Lower lobe of right lung (tissue), 2 donors: ENCODE results near the gene JMY. TPM values are rescaled to one million over a fixed set of nuclear protein-coding genes. Genes with fewer than 3 reads are reported as not detected.

Source experiments
- ATAC-seq, 2 donors: fragments of 200-7000 bp; cut with Tn5 transposase; one replicate each; pipeline ENCODE4 v1.9.1; 2020 to 2022; ENCODE audit warnings: mild to moderate bottlenecking in 2 of 2, moderate library complexity in 2 of 2
- DNase-seq: peaks from one replicate; pipeline ENCODE4 v3.0.0-alpha.2; 2020
- H3K27ac ChIP-seq: fragments of 200-600 bp; one replicate; pipeline ENCODE4 v1.8.0; 2022
- H3K27me3 ChIP-seq: fragments of 200-600 bp; one replicate; pipeline ENCODE4 v1.8.0; 2022; ENCODE audit warnings: low read depth
- H3K36me3 ChIP-seq: fragments of 200-600 bp; one replicate; pipeline ENCODE4 v1.8.0; 2022; ENCODE audit warnings: mild to moderate bottlenecking
- H3K4me1 ChIP-seq: fragments of 200-600 bp; one replicate; pipeline ENCODE4 v1.8.0; 2022
- H3K4me3 ChIP-seq: fragments of 200-600 bp; one replicate; pipeline ENCODE4 v1.8.0; 2022; ENCODE audit warnings: mild to moderate bottlenecking
- H3K9me3 ChIP-seq: fragments of 200-600 bp; one replicate; pipeline ENCODE4 v1.8.0; 2022
- intact Hi-C: fragments of 100-400 bp; cut with DNase I; formaldehyde crosslinking; loops from one replicate; pipeline ENCODE4 v1.11.0; 2022
- total RNA-seq: library from RNA; stranded (reverse); fragmentation: NEBNext Ultra II Directional; extraction: Animal tissue kit (Norgen Biotek cat#: 25700); gene quantifications from one replicate; pipeline ENCODE4 v1.2.1, GENCODE V29; 2021
- TF ChIP-seq, protein P1 (sequence below): fragments of 200-600 bp; IDR thresholded peaks from one replicate; pipeline ENCODE4 v1.8.0; 2022; ENCODE audit warnings: antibody characterized with exemption, mild to moderate bottlenecking
- donor health status: DM: no; HTN: yes; CAD: no; lungs with severe emphysema.

JMY gene
- total RNA-seq, 1 donor from 2014 or later: 10.6 TPM

DNA sequence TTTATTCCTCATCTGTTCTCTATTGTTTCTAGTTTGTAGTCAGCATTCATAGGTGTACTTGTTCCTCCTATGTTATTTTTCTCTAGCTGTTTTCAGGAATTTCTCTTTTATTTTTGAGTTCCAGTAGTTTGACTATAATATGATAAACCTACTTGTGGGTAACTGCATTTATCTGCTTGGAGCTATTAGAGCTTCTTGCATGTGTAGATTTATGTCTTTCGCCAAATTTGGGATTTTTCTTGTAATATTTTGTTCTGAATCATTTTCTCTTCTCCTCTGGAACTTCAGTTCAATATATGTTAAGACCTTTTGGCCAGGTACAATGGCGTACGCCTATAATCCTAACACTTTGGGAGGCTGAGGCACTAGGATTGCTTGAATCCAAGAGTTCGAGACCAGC lies 37.4 kb downstream of the JMY start:
- ATAC-seq (no peak), DNase-seq (no peak)
- intact Hi-C loops: no loop called here
- Histone ChIP-seq H3K27me3 (no peaks in the 10 kb centered on the region), H3K9me3 (no peaks in the 10 kb centered on the region), H3K4me3 (no peak overlapping the region), H3K4me1 (peaks cover 5% of the 10 kb centered on the region), H3K27ac (no peak overlapping the region), H3K36me3 (no peaks in the 10 kb centered on the region)
- TF ChIP-seq, protein P1, sequence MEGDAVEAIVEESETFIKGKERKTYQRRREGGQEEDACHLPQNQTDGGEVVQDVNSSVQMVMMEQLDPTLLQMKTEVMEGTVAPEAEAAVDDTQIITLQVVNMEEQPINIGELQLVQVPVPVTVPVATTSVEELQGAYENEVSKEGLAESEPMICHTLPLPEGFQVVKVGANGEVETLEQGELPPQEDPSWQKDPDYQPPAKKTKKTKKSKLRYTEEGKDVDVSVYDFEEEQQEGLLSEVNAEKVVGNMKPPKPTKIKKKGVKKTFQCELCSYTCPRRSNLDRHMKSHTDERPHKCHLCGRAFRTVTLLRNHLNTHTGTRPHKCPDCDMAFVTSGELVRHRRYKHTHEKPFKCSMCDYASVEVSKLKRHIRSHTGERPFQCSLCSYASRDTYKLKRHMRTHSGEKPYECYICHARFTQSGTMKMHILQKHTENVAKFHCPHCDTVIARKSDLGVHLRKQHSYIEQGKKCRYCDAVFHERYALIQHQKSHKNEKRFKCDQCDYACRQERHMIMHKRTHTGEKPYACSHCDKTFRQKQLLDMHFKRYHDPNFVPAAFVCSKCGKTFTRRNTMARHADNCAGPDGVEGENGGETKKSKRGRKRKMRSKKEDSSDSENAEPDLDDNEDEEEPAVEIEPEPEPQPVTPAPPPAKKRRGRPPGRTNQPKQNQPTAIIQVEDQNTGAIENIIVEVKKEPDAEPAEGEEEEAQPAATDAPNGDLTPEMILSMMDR: no peak

DNA sequence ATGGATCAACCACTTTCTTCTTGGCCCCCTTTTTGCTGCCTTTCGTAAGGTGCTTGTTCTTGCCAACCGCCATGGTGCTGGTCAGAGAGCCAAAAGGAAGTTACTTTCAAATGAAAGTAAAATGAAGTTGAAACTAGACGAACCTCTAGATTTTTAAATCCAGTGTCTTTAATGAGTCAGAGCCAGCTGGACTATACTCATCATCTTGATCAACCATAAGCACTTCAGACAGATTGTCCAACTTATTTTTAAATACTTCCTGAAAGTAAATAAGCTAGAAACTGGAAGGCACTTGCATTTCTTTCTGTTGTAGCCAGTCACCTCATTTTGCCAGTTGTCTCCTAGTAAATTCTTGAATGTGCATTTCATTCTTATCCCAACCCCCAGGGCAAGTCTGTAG lies 48.9 kb downstream of the JMY start:
- Histone ChIP-seq H3K36me3 (peaks cover 11% of the 10 kb centered on the region), H3K9me3 (no peaks in the 10 kb centered on the region), H3K27ac (no peak overlapping the region), H3K4me1 (no peaks in the 10 kb centered on the region), H3K4me3 (no peak overlapping the region), H3K27me3 (no peaks in the 10 kb centered on the region)
- TF ChIP-seq, protein P1: no peak
- intact Hi-C loops: no loop called here
- DNase-seq (no peak), ATAC-seq (no peak)

DNA sequence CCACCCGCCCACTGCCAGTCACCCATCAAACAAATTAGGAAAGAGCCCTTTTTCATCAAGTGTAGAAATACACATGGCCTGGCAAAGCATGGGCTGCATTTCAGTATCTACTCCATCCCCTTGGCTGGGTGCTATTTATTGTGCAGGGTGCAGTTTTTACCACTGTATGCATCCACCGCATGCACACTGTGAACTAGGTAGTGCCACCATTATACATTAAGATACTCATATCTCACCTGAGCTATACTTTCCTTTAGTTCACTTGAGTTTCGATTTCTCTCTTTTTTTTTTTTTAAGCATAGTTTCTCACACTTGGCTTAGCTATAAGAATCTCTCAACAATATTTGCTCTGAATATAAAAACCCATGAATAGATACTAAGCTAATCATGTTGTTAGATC lies 49.4 kb downstream of the JMY start:
- no peak for ATAC-seq
- TF ChIP-seq, protein P1: no peak
- Histone ChIP-seq H3K27ac (no peak overlapping the region), H3K9me3 (no peaks in the 10 kb centered on the region), H3K27me3 (no peaks in the 10 kb centered on the region), H3K4me3 (no peak overlapping the region), H3K4me1 (no peaks in the 10 kb centered on the region), H3K36me3 (peaks cover 11% of the 10 kb centered on the region)
- intact Hi-C loops: no loop called here
- no peak for DNase-seq

DNA sequence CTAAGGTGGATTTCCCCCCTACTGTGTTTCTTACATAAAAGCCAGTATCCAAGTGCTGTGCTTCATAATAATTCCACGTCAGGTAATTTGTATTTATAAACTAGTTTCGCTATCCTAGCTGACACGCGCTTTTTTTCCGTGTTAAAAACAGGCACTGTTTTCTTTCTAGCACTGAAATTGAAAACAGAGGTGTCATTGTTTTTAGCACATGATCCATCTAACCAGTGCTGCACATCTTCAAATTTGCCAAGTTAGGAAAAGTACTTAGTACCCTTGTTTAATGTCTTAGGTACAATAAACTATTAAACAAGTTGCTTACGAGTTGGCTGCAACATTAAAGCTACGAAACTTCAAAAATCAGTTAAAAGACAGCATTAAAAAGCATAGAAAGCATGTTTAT lies 49.9 kb downstream of the JMY start:
- TF ChIP-seq, protein P1: no peak
- no peak overlapping the region for H3K4me3 ChIP-seq
- DNase-seq (no peak), ATAC-seq (no peak)
- intact Hi-C loops: no loop called here
- H3K9me3 ChIP-seq: no peaks in the 10 kb centered on the region
- H3K36me3 ChIP-seq: peaks cover 12% of the 10 kb centered on the region
- H3K27ac ChIP-seq: no peak overlapping the region
- no peaks in the 10 kb centered on the region for H3K4me1 ChIP-seq
- no peaks in the 10 kb centered on the region for H3K27me3 ChIP-seq

DNA sequence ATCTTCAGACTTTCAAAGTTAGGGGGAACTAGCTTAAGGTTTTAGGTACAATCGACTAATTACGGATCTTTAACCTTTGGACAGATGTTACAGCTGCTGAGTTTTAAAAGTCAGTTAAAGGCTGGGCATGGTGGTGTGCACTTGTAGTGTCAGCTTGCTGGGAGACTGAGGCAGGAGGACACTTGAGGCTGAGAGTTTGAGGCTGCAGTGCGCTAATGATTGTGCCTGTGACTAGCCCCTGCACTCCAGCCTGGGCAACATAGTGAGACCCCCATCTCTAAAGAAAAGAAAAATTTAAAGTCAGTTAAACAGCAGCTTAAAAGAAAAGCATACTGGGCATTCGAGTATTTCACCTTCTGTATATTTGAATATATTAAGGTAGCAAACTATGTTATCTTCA lies 51.4 kb downstream of the JMY start:
- ATAC-seq (no peak), DNase-seq (no peak)
- Histone ChIP-seq H3K9me3 (no peaks in the 10 kb centered on the region), H3K27me3 (no peaks in the 10 kb centered on the region), H3K4me1 (no peaks in the 10 kb centered on the region), H3K36me3 (peaks cover 28% of the 10 kb centered on the region), H3K27ac (no peak overlapping the region), H3K4me3 (no peak overlapping the region)
- TF ChIP-seq, protein P1: no peak
- intact Hi-C loops: no loop called here

DNA sequence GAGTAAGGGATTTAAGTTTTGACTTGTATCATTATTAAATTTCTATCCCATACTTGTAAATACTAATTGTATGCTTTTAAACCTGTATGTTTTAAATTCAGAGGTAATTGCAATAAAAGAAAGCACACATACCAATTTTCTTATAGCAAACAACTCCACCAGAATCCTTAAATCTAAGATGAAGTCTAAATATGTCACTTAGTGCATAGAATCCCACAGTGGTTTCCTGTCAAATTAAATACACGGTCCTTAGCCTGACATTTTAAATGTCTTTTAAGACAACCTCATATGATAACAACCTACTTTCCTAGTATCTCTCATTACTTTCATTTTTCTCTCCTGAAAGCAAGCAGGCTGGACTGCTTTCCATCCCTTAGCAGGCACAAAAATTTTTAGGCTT lies 52.0 kb downstream of the JMY start:
- intact Hi-C loops: no loop called here

More for the DNA sequence above, 52.0 kb downstream of the JMY start:
- H3K9me3 ChIP-seq: no peaks in the 10 kb centered on the region
- H3K27ac ChIP-seq: no peak overlapping the region
- no peaks in the 10 kb centered on the region for H3K4me1 ChIP-seq
- no peak overlapping the region for H3K4me3 ChIP-seq
- DNase-seq: no peak
- H3K36me3 ChIP-seq: peaks cover 29% of the 10 kb centered on the region
- no peaks in the 10 kb centered on the region for H3K27me3 ChIP-seq
- TF ChIP-seq, protein P1: no peak
- ATAC-seq: no peak
